Measurements from ENCODE around the gene MAGEA10. TPM values are rescaled to one million over a fixed set of nuclear protein-coding genes. Genes with fewer than 3 reads are reported as not detected.

The MAGEA10 gene
- not detected in 2 replicates for polyA plus RNA-seq

GRCh38 chrX:152138388-152138784, at the start of gene MAGEA10:
Gene MAGEA10 (minus strand): TSS chrX:152138577. CDS start chrX:152135620, 2,957 bp downstream.

Other genes with a start within 250 kb of the MAGEA10 start
- not detected in 2 replicates for gene MAGEA4, start 225.7 kb downstream of the MAGEA10 start, polyA plus RNA-seq
- 0.42 TPM in 1 of 2 replicates, not detected in the other for gene GABRE, start 163.9 kb downstream of the MAGEA10 start, polyA plus RNA-seq

Data from Purkinje cell (primary cell).